CD14-positive monocyte (primary cell): ENCODE results near the gene GPC5. TPM values are rescaled to one million over a fixed set of nuclear protein-coding genes. Genes with fewer than 3 reads are reported as not detected.

Experiments used
- DNase-seq, 3 donors: peaks; one replicate each; pipeline ENCODE4 v3.0.0-alpha.2; 2011 to 2022
- H2AFZ ChIP-seq: 2 replicates; pipeline ENCODE4 v1.6.0; 2012; ENCODE audit warnings: mild to moderate bottlenecking, low read depth, low read length, inconsistent platforms; ENCODE audit not compliant: insufficient read depth, poor library complexity, severe bottlenecking
- H3K27ac ChIP-seq, 2 donors: 1 replicate in 1 of 2; 2 replicates in 1 of 2; pipeline ENCODE4 v1.5.1; 2012 to 2013; ENCODE audit warnings: low read length in 2 of 2, control low read depth in 1 of 2, inconsistent platforms in 1 of 2, low read depth in 1 of 2, mild to moderate bottlenecking in 1 of 2
- H3K27me3 ChIP-seq, 2 donors: one replicate each; pipeline versions ENCODE4 v1.6.0 to v1.6.1; 2011 to 2013; ENCODE audit warnings: low read length in 2 of 2; ENCODE audit not compliant: control insufficient read depth in 2 of 2, insufficient read depth in 2 of 2
- H3K36me3 ChIP-seq, 2 donors: replicated peaks in 1 of 2; 1 replicate in 1 of 2; 2 replicates in 1 of 2; pipeline versions ENCODE4 v1.5.1 to v1.6.1; 2012 to 2013; ENCODE audit warnings: low read length in 2 of 2, control low read depth in 1 of 2, inconsistent platforms in 1 of 2, mild to moderate bottlenecking in 1 of 2; ENCODE audit not compliant: insufficient read depth in 2 of 2, control insufficient read depth in 1 of 2
- H3K4me1 ChIP-seq, 2 donors: 1 replicate in 1 of 2; 2 replicates in 1 of 2; pipeline versions ENCODE4 v1.5.1 to v1.6.1; 2012 to 2013; ENCODE audit warnings: low read length in 2 of 2, control low read depth in 1 of 2, inconsistent platforms in 1 of 2, mild to moderate bottlenecking in 1 of 2, moderate library complexity in 1 of 2; ENCODE audit not compliant: insufficient read depth in 2 of 2, control insufficient read depth in 1 of 2
- H3K4me2 ChIP-seq: replicated peaks from 2 replicates; pipeline ENCODE3; 2012; ENCODE audit warnings: low read length, moderate library complexity, mild to moderate bottlenecking; ENCODE audit not compliant: poor library complexity, severe bottlenecking; ENCODE audit errors: extremely low read depth
- H3K4me3 ChIP-seq, 3 experiments: fragments of 200-600 bp in 1 of 3; sonication (generic) in 1 of 3; replicated peaks in 1 of 3; 1 replicate in 2 of 3; 2 replicates in 1 of 3; pipeline ENCODE4 v1.5.1; 2011 to 2013; ENCODE audit warnings: low read length in 3 of 3, mild to moderate bottlenecking in 3 of 3, control low read depth in 2 of 3, low read depth in 2 of 3, inconsistent platforms in 1 of 3, moderate library complexity in 1 of 3
- H3K79me2 ChIP-seq: 2 replicates; pipeline ENCODE4 v1.6.0; 2012; ENCODE audit warnings: mild to moderate bottlenecking, control low read depth, inconsistent platforms, low read length, moderate library complexity; ENCODE audit not compliant: insufficient read depth
- H3K9ac ChIP-seq: 2 replicates; pipeline ENCODE4 v1.6.0; 2017; ENCODE audit warnings: low read length, mild to moderate bottlenecking; ENCODE audit not compliant: insufficient read depth, poor library complexity, severe bottlenecking
- H3K9me3 ChIP-seq, 2 donors: replicated peaks in 1 of 2; 1 replicate in 1 of 2; 2 replicates in 1 of 2; pipeline versions ENCODE4 v1.5.1 to v1.6.1; 2012 to 2013; ENCODE audit warnings: low read length in 2 of 2, control low read depth in 1 of 2; ENCODE audit not compliant: control insufficient read depth in 1 of 2, insufficient read depth in 1 of 2
- H4K20me1 ChIP-seq: 2 replicates; pipeline ENCODE4 v1.6.0; 2012; ENCODE audit warnings: mild to moderate bottlenecking, low read length, control low read depth, moderate library complexity; ENCODE audit not compliant: insufficient read depth
- H3K27ac Mint-ChIP-seq, 7 donors: one replicate each; pipeline ENCODE4 v1.8.0; 2020; ENCODE audit warnings: mild to moderate bottlenecking in 7 of 7, mixed read lengths in 7 of 7, moderate library complexity in 6 of 7, inconsistent platforms in 2 of 7
- H3K27me3 Mint-ChIP-seq, 3 donors: one replicate each; pipeline ENCODE4 v1.8.0; 2021 to 2022; ENCODE audit warnings: low read depth in 3 of 3, mild to moderate bottlenecking in 3 of 3, mixed read lengths in 3 of 3, moderate library complexity in 3 of 3, inconsistent platforms in 1 of 3
- H3K36me3 Mint-ChIP-seq, 2 donors: one replicate each; pipeline ENCODE4 v1.8.0; 2020; ENCODE audit warnings: mixed read lengths in 2 of 2, inconsistent platforms in 1 of 2, mild to moderate bottlenecking in 1 of 2
- H3K4me1 Mint-ChIP-seq: one replicate; pipeline ENCODE4 v1.8.0; 2020; ENCODE audit warnings: mild to moderate bottlenecking, mixed read lengths
- H3K4me3 Mint-ChIP-seq, 2 donors: one replicate each; pipeline ENCODE4 v1.8.0; 2020; ENCODE audit warnings: mild to moderate bottlenecking in 2 of 2, mixed read lengths in 2 of 2, moderate library complexity in 1 of 2
- H3K9me3 Mint-ChIP-seq, 7 donors: one replicate each; pipeline ENCODE4 v1.8.0; 2020 to 2022; ENCODE audit warnings: mixed read lengths in 7 of 7, mild to moderate bottlenecking in 6 of 7, moderate library complexity in 6 of 7, inconsistent platforms in 2 of 7
- WGBS: methylation state at CpG from one replicate; pipeline ENCODE4 v1.1.5; 2013; ENCODE audit warnings: missing lambda C conversion rate; ENCODE audit not compliant: insufficient coverage; 5-methylcytosine and 5-hydroxymethylcytosine counted together
- intact Hi-C, 2 donors: fragments of 100-400 bp; cut with micrococcal nuclease; formaldehyde crosslinking; loops; one replicate each; pipeline versions ENCODE4 v1.15.0 to v1.15.1; 2023
- polyA plus RNA-seq, 3 donors: library from polyadenylated mRNA; depleted of rRNA in 1 of 3; unstranded in 2 of 3; stranded (reverse) in 1 of 3; fragments of 300-500 nt in 2 of 3; fragments of >200 nt in 1 of 3; fragmentation: Illumina TruSeq in 2 of 3; gene quantifications; 1 replicate in 2 of 3; 2 replicates in 1 of 3; pipeline ENCODE4 v1.2.3, GENCODE V29; 2012 to 2021
- TF ChIP-seq, protein P1 (sequence below): fragments of 200-600 bp; IDR thresholded peaks from one replicate; pipeline ENCODE4 v1.8.0; 2022; ENCODE audit warnings: antibody characterized with exemption, mild to moderate bottlenecking

The GPC5 gene
- polyA plus RNA-seq, 3 donors = not detected

- Mint-ChIP-seq H3K4me1 (no peaks in the 10 kb centered on the region), H3K27ac (no peak overlapping the region), H3K4me3 (no peak overlapping the region), H3K27me3 (no peaks in the 10 kb centered on the region), H3K9me3 (peaks cover 0 to 5% (median 2%) of the 10 kb centered on the region in 7 donors), H3K36me3 (no peaks in the 10 kb centered on the region)
- no peaks in the 10 kb centered on the region for H3K79me2 ChIP-seq
- TF ChIP-seq, protein P1, sequence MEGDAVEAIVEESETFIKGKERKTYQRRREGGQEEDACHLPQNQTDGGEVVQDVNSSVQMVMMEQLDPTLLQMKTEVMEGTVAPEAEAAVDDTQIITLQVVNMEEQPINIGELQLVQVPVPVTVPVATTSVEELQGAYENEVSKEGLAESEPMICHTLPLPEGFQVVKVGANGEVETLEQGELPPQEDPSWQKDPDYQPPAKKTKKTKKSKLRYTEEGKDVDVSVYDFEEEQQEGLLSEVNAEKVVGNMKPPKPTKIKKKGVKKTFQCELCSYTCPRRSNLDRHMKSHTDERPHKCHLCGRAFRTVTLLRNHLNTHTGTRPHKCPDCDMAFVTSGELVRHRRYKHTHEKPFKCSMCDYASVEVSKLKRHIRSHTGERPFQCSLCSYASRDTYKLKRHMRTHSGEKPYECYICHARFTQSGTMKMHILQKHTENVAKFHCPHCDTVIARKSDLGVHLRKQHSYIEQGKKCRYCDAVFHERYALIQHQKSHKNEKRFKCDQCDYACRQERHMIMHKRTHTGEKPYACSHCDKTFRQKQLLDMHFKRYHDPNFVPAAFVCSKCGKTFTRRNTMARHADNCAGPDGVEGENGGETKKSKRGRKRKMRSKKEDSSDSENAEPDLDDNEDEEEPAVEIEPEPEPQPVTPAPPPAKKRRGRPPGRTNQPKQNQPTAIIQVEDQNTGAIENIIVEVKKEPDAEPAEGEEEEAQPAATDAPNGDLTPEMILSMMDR = no peak
- intact Hi-C loops = no loop called here
- no peaks in the 10 kb centered on the region for H3K9me3 ChIP-seq
- no peak overlapping the region for H3K4me3 ChIP-seq
- no peak overlapping the region for H3K4me2 ChIP-seq
- 90% methylated on average over 2 of the region's 7 CpGs for WGBS
- no peak overlapping the region for H3K9ac ChIP-seq
- H3K27ac ChIP-seq = no peak overlapping the region
- no peaks in the 10 kb centered on the region for H4K20me1 ChIP-seq
- H3K36me3 ChIP-seq = no peaks in the 10 kb centered on the region
- DNase-seq = no peak
- H3K4me1 ChIP-seq = no peaks in the 10 kb centered on the region
- no peaks in the 10 kb centered on the region for H3K27me3 ChIP-seq
- no peak overlapping the region for H2AFZ ChIP-seq
These were observed 366.1 kb downstream of the GPC5 start for GRCh38 chr13:91764527-91764926.

- Histone ChIP-seq H3K9me3 (no peaks in the 10 kb centered on the region), H3K4me2 (no peak overlapping the region), H3K4me1 (no peaks in the 10 kb centered on the region), H3K27ac (no peak overlapping the region), H3K4me3 (no peak overlapping the region), H3K27me3 (no peaks in the 10 kb centered on the region), H3K9ac (no peak overlapping the region), H4K20me1 (no peaks in the 10 kb centered on the region), H2AFZ (no peak overlapping the region), H3K36me3 (no peaks in the 10 kb centered on the region), H3K79me2 (no peaks in the 10 kb centered on the region)
- intact Hi-C loops = no loop called here
- peaks cover 0 to 2% (median 0%) of the 10 kb centered on the region in 3 donors for H3K27me3 Mint-ChIP-seq
- DNase-seq = no peak
- H3K4me3 Mint-ChIP-seq = no peak overlapping the region
- no CpG with 5 or more reads among the region's 4 CpGs for WGBS
- H3K36me3 Mint-ChIP-seq = no peaks in the 10 kb centered on the region
- TF ChIP-seq, protein P1 = no peak
- no peak overlapping the region for H3K27ac Mint-ChIP-seq
- H3K9me3 Mint-ChIP-seq = peaks cover 0 to 4% (median 0%) of the 10 kb centered on the region in 7 donors
- no peaks in the 10 kb centered on the region for H3K4me1 Mint-ChIP-seq
These were observed 369.2 kb downstream of the GPC5 start for GRCh38 chr13:91767651-91768050.
